Naive thymus-derived CD4-positive, alpha-beta T cell (primary cell): ENCODE measurements around the gene GRHL3. TPM values are rescaled to one million over a fixed set of nuclear protein-coding genes. Genes with fewer than 3 reads are reported as not detected.

Source experiments
- ATAC-seq: fragments of 150-1000 bp; cut with Tn5 transposase; 2 replicates; pipeline ENCODE4 v1.10.0; 2021; ENCODE audit warnings: mild to moderate bottlenecking, moderate library complexity
- CTCF ChIA-PET: fragments of 350-600 bp; sonication (Branson Sonifier 250); formaldehyde crosslinking; loops from one replicate; lab custom pipeline; 2021; ENCODE audit warnings: antibody characterized with exemption; lab: Charles Lee
- POLR2A ChIA-PET: fragments of 350-600 bp; sonication (Branson Sonifier 250); formaldehyde crosslinking; loops from one replicate; lab custom pipeline; 2021; ENCODE audit warnings: antibody characterized with exemption, inconsistent platforms; lab: Charles Lee
- DNase-seq, 9 donors: peaks; one replicate each; pipeline versions ENCODE4 v3.0.0 to v3.0.0-alpha.2; 2020 to 2022; ENCODE audit warnings: mixed read lengths in 1 of 9
- H3K27ac ChIP-seq: one replicate; pipeline ENCODE4 v1.7.0; 2013; ENCODE audit warnings: mild to moderate bottlenecking, low read depth, low read length, moderate library complexity
- H3K27me3 ChIP-seq, 2 donors: one replicate each; pipeline ENCODE4 v1.7.0; 2013; ENCODE audit warnings: low read length in 2 of 2, mild to moderate bottlenecking in 2 of 2, moderate library complexity in 2 of 2; ENCODE audit not compliant: control insufficient read depth in 2 of 2, insufficient read depth in 2 of 2
- H3K36me3 ChIP-seq, 3 experiments: 1 replicate in 2 of 3; 2 replicates in 1 of 3; pipeline ENCODE4 v1.7.0; 2013; ENCODE audit warnings: low read length in 3 of 3, mild to moderate bottlenecking in 3 of 3, moderate library complexity in 1 of 3; ENCODE audit not compliant: insufficient read depth in 3 of 3, control insufficient read depth in 2 of 3
- H3K4me1 ChIP-seq, 2 donors: one replicate each; pipeline ENCODE4 v1.7.0; 2013; ENCODE audit warnings: low read length in 2 of 2, mild to moderate bottlenecking in 2 of 2, moderate library complexity in 1 of 2; ENCODE audit not compliant: control insufficient read depth in 2 of 2, insufficient read depth in 2 of 2
- H3K4me3 ChIP-seq: 2 replicates; pipeline ENCODE4 v1.7.0; 2013; ENCODE audit warnings: mild to moderate bottlenecking, low read length
- H3K9me3 ChIP-seq, 3 experiments: 1 replicate in 2 of 3; 2 replicates in 1 of 3; pipeline ENCODE4 v1.7.0; 2013; ENCODE audit warnings: low read length in 3 of 3; ENCODE audit not compliant: control insufficient read depth in 2 of 3
- H3K27ac Mint-ChIP-seq, 9 donors: one replicate each; pipeline ENCODE4 v1.8.0; 2020 to 2022; ENCODE audit warnings: mixed read lengths in 9 of 9, mild to moderate bottlenecking in 8 of 9, moderate library complexity in 5 of 9, inconsistent platforms in 2 of 9
- H3K27me3 Mint-ChIP-seq, 5 donors: one replicate each; pipeline ENCODE4 v1.8.0; 2021 to 2022; ENCODE audit warnings: mixed read lengths in 5 of 5, mild to moderate bottlenecking in 1 of 5
- H3K36me3 Mint-ChIP-seq, 5 donors: one replicate each; pipeline ENCODE4 v1.8.0; 2020 to 2022; ENCODE audit warnings: mixed read lengths in 5 of 5, mild to moderate bottlenecking in 3 of 5, inconsistent platforms in 1 of 5
- H3K4me1 Mint-ChIP-seq, 7 donors: one replicate each; pipeline ENCODE4 v1.8.0; 2020 to 2022; ENCODE audit warnings: mixed read lengths in 7 of 7, mild to moderate bottlenecking in 3 of 7, inconsistent platforms in 1 of 7
- H3K4me3 Mint-ChIP-seq, 10 donors: one replicate each; pipeline ENCODE4 v1.8.0; 2020 to 2022; ENCODE audit warnings: mild to moderate bottlenecking in 10 of 10, mixed read lengths in 10 of 10, moderate library complexity in 6 of 10, inconsistent platforms in 2 of 10
- H3K9me3 Mint-ChIP-seq, 11 donors: one replicate each; pipeline ENCODE4 v1.8.0; 2020 to 2022; ENCODE audit warnings: mixed read lengths in 11 of 11, mild to moderate bottlenecking in 4 of 11, inconsistent platforms in 1 of 11, moderate library complexity in 1 of 11
- intact Hi-C, 2 donors: fragments of 100-400 bp; cut with micrococcal nuclease; formaldehyde crosslinking; loops; one replicate each; pipeline ENCODE4 v1.15.1; 2023
- polyA plus RNA-seq, 2 donors: library from polyadenylated mRNA; unstranded; fragments of 300-500 nt; fragmentation: Illumina TruSeq; gene quantifications; one replicate each; pipeline ENCODE4 v1.2.3, GENCODE V29; 2021
- total RNA-seq, 6 experiments: library from RNA in 5 of 6; stranded (reverse) in 5 of 6; gene quantifications; 1 replicate in 5 of 6; 2 replicates in 1 of 6; pipeline ENCODE4 v1.2.3 and lab custom pipeline; 2021 to 2026

GRHL3 gene
- total and polyA plus RNA-seq, 7 experiments from 2014 or later = not detected

DNA sequence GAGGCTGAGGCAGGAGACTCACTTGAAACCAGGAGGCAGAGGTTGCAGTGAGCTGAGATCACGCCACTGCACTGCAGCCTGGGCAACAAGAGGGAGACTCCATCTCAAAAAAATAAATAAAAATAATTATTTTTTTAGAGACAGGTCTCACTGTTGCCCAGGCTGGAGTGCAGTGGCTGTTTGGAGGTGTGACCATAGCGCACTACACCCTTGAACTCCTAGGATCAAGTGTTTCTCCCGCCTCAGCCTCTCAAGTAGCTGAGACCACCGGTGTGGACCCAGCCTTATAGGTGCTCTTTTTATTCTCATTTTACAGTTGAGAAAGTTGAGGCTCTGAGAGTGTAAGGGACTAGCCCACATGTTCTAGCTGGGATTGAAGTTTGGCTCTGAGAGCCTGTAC lies 15.6 kb upstream of the GRHL3 start:
- no peak overlapping the region for H3K4me3 Mint-ChIP-seq
- peaks cover 0 to 5% (median 0%) of the 10 kb centered on the region in 5 donors for H3K36me3 Mint-ChIP-seq
- H3K9me3 Mint-ChIP-seq = no peaks in the 10 kb centered on the region
- CTCF ChIA-PET = interaction anchor here (0.7 kb wide), 1 partner anchor 21 kb away, joined by 3 read pairs; no protein-coding TSS in a partner anchor
- peaks cover 14 to 62% (median 20%) of the 10 kb centered on the region in 5 donors for H3K27me3 Mint-ChIP-seq
- Histone ChIP-seq H3K4me3 (no peak overlapping the region), H3K27me3 (no peaks in the 10 kb centered on the region), H3K4me1 (no peaks in the 10 kb centered on the region), H3K27ac (no peak overlapping the region), H3K36me3 (no peaks in the 10 kb centered on the region), H3K9me3 (no peaks in the 10 kb centered on the region)
- POLR2A ChIA-PET = no interaction called here
- DNase-seq (no peak), ATAC-seq (no peak)
- H3K27ac Mint-ChIP-seq = no peak overlapping the region
- no peaks in the 10 kb centered on the region for H3K4me1 Mint-ChIP-seq
- intact Hi-C loops = no loop called here

DNA sequence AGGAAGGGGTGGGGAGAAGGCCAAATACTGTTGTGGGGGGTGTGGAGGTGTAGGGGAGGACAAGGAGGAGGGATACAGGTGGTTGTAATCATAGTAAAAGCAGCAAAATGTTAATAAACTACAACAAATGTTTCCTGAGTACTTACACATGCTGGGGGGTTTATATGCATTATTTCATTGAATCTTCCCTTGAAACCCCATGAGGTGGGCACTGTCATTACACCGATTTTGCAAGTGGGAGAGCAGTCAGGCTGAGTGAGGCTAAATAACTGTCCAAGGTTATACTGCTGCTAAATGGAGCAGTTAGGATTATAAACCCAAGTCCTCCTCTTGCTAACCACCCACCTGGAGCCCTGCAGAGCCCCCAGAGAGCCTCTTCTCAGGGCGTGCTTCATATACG lies 14.4 kb upstream of the GRHL3 start:
- H3K4me3 ChIP-seq = no peak overlapping the region
- Mint-ChIP-seq H3K9me3 (no peaks in the 10 kb centered on the region), H3K27ac (no peak overlapping the region), H3K4me1 (no peaks in the 10 kb centered on the region), H3K36me3 (peaks cover 0 to 5% (median 0%) of the 10 kb centered on the region in 5 donors), H3K27me3 (peaks cover 14 to 61% (median 20%) of the 10 kb centered on the region in 5 donors), H3K4me3 (no peak overlapping the region)
- intact Hi-C loops = no loop called here
- H3K4me1 ChIP-seq = no peaks in the 10 kb centered on the region
- CTCF ChIA-PET = no interaction called here
- no peaks in the 10 kb centered on the region for H3K27me3 ChIP-seq
- no peak for ATAC-seq
- H3K9me3 ChIP-seq = no peaks in the 10 kb centered on the region
- no peak overlapping the region for H3K27ac ChIP-seq
- no peaks in the 10 kb centered on the region for H3K36me3 ChIP-seq
- POLR2A ChIA-PET = no interaction called here
- no peak for DNase-seq

DNA sequence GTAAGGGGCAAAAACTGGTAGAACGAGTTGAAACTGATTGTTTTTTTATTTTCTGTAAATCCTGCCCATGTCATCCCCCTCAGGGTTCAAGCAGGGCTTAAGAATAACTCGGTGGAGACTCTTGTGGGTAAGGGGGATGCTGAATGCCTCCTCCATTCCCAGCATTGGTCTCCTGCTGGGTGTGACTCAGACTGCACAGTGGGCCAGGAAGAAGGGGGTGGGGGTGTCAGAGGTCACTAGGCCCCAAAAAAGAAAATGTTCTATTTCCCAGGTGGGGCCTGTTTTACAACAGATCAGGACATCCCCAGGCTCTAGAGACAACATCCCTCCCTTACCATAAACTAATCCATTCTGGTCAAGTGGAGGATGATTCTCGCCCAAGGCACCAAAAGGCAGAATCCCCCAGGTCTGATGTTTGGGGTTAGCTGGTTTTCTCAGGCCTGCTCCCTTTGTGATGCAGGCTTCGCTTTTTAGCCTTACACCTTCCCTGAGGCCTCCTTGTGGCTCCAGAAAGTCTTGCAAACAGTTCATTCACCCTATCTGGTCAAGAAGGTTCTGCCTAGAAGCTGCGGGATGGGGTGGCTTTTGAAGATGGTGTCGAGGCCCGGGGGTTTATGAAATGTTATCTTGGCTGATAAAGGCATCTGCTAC lies 10.7 kb upstream of the GRHL3 start:
- Histone ChIP-seq H3K36me3 (no peaks in the 10 kb centered on the region), H3K27me3 (no peaks in the 10 kb centered on the region), H3K4me1 (no peaks in the 10 kb centered on the region), H3K9me3 (no peaks in the 10 kb centered on the region), H3K27ac (no peak overlapping the region), H3K4me3 (no peak overlapping the region)
- no peak for DNase-seq
- H3K36me3 Mint-ChIP-seq = peaks cover 0 to 5% (median 0%) of the 10 kb centered on the region in 5 donors
- CTCF ChIA-PET = no interaction called here
- H3K9me3 Mint-ChIP-seq = no peaks in the 10 kb centered on the region
- ATAC-seq = no peak
- POLR2A ChIA-PET = no interaction called here
- no peaks in the 10 kb centered on the region for H3K4me1 Mint-ChIP-seq
- intact Hi-C loops = no loop called here
- peaks cover 9 to 60% (median 20%) of the 10 kb centered on the region in 5 donors for H3K27me3 Mint-ChIP-seq
- no peak overlapping the region for H3K4me3 Mint-ChIP-seq
- H3K27ac Mint-ChIP-seq = no peak overlapping the region

DNA sequence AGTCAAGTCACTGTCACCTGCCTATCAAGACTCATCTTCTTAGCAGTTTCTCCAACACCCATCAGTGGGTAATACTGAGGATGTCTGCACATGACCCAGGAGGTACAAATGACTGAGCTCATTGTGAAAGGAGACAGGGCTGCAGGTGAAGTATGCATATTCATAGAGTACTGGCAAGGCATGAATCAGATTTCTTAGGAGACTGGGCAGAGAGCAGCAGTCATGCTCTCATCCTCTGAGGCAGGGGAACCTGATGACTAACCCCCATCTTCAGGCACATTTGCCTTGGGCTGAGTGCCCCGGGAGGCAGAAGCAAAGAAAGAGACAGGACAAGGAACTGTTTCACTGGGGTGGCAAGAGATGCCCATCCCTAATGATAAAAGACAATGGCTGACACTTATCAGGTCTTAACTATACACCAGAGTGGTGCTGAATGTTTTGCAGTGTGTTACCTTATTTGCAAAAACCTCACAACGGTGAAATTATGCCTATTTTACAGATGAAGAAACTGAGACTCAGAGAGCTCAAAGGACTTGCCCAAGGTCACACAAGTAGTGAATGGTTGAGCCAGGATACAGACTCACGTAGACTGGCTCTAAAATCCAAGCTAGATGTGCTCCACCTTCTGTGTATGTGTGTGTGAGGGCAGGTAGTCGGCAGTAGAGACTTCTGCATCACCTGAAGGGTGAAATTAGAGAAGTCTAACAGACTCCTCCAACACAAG lies 9.2 kb upstream of the GRHL3 start:
- no peak overlapping the region for H3K27ac ChIP-seq
- Mint-ChIP-seq H3K4me3 (no peak overlapping the region), H3K27ac (no peak overlapping the region), H3K4me1 (no peaks in the 10 kb centered on the region), H3K36me3 (peaks cover 0 to 5% (median 0%) of the 10 kb centered on the region in 5 donors), H3K27me3 (peaks cover 12 to 61% (median 18%) of the 10 kb centered on the region in 5 donors), H3K9me3 (no peaks in the 10 kb centered on the region)
- no peaks in the 10 kb centered on the region for H3K27me3 ChIP-seq
- no peak overlapping the region for H3K4me3 ChIP-seq
- no peaks in the 10 kb centered on the region for H3K9me3 ChIP-seq
- H3K4me1 ChIP-seq = no peaks in the 10 kb centered on the region
- intact Hi-C loops = no loop called here
- ChIA-PET POLR2A (no interaction called here), CTCF (interaction anchor here (0.5 kb wide), 1 partner anchor 104 kb away, joined by 5 read pairs; no protein-coding TSS in a partner anchor)
- no peaks in the 10 kb centered on the region for H3K36me3 ChIP-seq
- no peak for DNase-seq
- no peak for ATAC-seq

DNA sequence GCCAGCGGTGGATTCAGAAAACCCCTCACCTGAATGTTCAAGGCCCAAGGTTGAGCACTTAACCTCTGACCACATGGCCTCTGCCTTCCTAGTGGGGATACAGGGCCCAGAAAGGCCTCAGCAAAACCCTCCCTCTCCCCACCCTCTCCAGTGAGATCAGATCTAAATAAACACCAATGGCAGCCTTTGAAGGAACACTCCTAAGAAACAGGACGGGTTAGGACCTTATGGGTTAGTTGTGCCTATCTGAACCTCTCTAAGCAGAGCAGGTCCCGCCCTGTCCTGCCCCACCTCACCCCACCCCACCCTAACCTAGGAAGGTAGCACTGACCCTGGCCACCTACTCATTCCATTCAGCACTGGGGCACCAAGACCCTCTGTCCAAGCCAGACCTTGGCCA lies 7.9 kb upstream of the GRHL3 start:
- no peaks in the 10 kb centered on the region for H3K4me1 Mint-ChIP-seq
- ATAC-seq (no peak), DNase-seq (no peak)
- no peak overlapping the region for H3K4me3 ChIP-seq
- no peaks in the 10 kb centered on the region for H3K9me3 Mint-ChIP-seq
- ChIA-PET POLR2A (no interaction called here), CTCF (no interaction called here)
- H3K36me3 Mint-ChIP-seq = peaks cover 0 to 5% (median 0%) of the 10 kb centered on the region in 5 donors
- no peak overlapping the region for H3K27ac Mint-ChIP-seq
- no peaks in the 10 kb centered on the region for H3K4me1 ChIP-seq
- no peaks in the 10 kb centered on the region for H3K27me3 ChIP-seq
- peaks cover 9 to 63% (median 10%) of the 10 kb centered on the region in 5 donors for H3K27me3 Mint-ChIP-seq
- H3K9me3 ChIP-seq = no peaks in the 10 kb centered on the region
- no peak overlapping the region for H3K4me3 Mint-ChIP-seq
- no peaks in the 10 kb centered on the region for H3K36me3 ChIP-seq
- intact Hi-C loops = no loop called here
- no peak overlapping the region for H3K27ac ChIP-seq

DNA sequence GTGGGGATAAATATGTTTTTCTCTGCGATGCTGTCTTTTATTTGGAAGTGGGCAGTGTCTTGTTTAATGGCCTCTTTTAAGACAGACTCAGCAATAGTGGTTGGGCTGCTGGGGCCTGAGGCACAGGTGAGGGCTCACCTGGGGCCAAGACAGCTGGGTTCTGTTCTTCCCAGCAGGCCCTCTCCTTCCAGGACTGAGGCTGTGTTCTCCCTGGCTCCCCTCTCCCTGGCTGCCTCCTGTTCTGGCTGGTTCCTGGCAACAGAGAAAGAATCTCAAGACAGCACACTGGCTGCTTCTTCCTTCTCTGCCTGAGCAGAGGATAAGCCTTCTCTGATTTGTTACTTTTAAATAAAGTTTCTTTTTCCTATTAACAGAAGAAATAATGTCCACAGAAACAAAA lies 7.4 kb upstream of the GRHL3 start:
- Mint-ChIP-seq H3K27ac (no peak overlapping the region), H3K36me3 (peaks cover 0 to 5% (median 0%) of the 10 kb centered on the region in 5 donors), H3K9me3 (no peaks in the 10 kb centered on the region), H3K4me1 (no peaks in the 10 kb centered on the region), H3K27me3 (peaks cover 7 to 63% (median 8%) of the 10 kb centered on the region in 5 donors), H3K4me3 (no peak overlapping the region)
- ATAC-seq = no peak
- Histone ChIP-seq H3K9me3 (no peaks in the 10 kb centered on the region), H3K4me1 (no peaks in the 10 kb centered on the region), H3K4me3 (no peak overlapping the region), H3K27ac (no peak overlapping the region), H3K36me3 (no peaks in the 10 kb centered on the region), H3K27me3 (no peaks in the 10 kb centered on the region)
- POLR2A ChIA-PET = interaction anchor here (0.6 kb wide), 1 partner anchor 272 kb away, joined by 3 read pairs; no protein-coding TSS in a partner anchor
- CTCF ChIA-PET = no interaction called here
- intact Hi-C loops = no loop called here
- no peak for DNase-seq
